Muscle of arm (tissue), 12 donors: ENCODE measurements around the gene PSMD1. TPM values are rescaled to one million over a fixed set of nuclear protein-coding genes. Genes with fewer than 3 reads are reported as not detected.
"Not testable (repeated sequence)": the region's sequence is repeated elsewhere in the genome, so short reads cannot be mapped to it uniquely, and the experiment has no call there.

ENCODE experiments used
- DNase-seq: peaks from one replicate; pipeline ENCODE4 v3.0.0-alpha.2; 2013
- polyA plus RNA-seq, 12 donors: library from polyadenylated mRNA; unstranded; fragments of 120-200 nt; gene quantifications; one replicate each; pipeline ENCODE4 v1.2.1, GENCODE V29; 2013; ENCODE audit not compliant: insufficient read length in 12 of 12

PSMD1 gene
- polyA plus RNA-seq, 12 donors, result 55.6 to 299 (median 83.9) TPM

DNA sequence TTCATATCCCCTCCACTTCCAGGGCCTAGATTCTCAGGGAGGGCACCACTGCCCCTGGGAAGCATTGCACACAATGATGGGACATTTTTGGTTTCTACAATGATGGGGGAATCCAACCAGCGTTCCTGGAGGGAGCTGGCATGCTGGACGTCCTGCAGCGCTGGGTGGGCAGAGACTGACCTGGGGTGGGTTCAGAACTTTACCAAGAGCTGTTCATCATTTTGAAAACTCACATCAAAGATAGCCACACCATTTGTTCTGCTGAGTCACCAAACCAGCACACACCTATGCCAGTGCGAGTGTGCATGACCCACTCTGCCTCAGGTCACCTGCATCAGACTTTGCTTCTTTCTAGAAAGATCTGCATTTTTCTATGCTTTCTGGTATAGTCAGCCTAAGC lies 127.7 kb downstream of the PSMD1 start:
- no peak for DNase-seq

DNA sequence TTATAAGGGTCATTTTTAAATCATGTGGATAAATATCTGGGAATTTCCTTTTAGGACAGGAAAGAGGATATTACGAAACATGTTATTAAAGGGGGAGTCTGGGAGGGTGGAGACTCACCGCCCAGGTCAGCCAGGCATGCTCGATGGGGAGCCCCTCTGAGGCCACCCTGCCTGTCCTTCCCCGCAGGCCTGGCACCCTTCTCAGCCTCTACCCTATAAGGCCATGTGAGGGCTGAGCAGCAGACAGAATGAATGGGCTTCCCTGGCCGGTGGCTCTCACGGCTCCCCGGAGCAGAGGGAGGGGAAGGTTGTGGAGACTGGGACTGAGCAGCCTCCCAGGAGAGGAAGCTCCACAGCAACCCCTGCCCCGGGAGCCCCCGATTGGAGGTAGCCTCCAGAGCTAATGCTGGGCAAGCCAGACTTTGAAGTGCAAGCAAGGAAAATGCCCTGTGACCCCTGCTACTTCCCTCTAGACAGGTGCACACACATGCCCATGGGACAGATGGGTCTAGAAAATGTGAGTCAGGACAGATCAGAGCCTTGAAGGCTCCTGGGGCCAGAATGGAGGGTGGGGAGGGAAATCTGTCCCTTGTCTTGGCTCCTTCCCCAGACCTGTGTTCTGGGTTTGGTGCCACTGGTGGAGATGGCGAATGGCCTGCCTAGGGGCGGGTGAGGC lies 128.5 kb downstream of the PSMD1 start:
- DNase-seq, result no peak

DNA sequence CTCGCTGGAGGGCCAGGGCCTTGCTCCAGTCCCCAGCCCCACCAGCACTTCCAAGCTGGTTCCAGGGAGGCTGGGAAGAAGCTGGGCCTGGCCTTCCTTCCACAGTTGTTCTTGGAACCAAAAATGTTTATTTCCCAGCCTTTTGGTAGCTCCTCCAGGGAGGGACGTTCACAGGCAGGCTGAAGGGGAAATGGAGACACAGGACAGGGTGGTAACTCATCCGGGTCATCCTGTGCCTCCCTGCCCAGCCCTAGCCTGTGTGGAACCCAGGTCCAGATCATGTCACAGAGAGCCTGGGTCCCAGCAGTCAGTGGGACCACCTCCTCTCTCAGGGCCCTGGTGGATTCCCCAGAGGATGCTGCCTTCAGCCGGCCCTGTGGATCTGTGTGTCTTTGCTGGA lies 129.2 kb downstream of the PSMD1 start:
- DNase-seq, result no peak

DNA sequence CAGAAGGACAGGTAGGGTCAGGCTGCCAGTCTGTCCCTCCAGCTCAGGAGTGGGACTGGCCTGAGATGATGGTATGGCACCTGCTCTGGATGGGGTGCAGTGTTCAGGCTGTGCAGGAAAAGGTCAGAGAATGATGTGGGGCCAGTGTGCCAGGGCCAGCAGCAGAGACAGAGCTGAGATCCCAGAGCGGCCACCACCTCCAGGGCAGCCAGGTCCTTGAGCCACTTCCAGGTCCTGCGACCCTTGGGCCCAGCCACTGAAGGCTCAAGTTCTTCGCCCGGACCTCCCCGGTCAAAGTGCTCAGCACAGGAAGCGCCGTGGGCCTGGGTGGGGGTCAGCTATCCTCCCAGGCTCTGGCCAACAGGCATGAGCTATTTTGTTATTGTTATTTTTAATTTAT lies 129.7 kb downstream of the PSMD1 start:
- no peak for DNase-seq

DNA sequence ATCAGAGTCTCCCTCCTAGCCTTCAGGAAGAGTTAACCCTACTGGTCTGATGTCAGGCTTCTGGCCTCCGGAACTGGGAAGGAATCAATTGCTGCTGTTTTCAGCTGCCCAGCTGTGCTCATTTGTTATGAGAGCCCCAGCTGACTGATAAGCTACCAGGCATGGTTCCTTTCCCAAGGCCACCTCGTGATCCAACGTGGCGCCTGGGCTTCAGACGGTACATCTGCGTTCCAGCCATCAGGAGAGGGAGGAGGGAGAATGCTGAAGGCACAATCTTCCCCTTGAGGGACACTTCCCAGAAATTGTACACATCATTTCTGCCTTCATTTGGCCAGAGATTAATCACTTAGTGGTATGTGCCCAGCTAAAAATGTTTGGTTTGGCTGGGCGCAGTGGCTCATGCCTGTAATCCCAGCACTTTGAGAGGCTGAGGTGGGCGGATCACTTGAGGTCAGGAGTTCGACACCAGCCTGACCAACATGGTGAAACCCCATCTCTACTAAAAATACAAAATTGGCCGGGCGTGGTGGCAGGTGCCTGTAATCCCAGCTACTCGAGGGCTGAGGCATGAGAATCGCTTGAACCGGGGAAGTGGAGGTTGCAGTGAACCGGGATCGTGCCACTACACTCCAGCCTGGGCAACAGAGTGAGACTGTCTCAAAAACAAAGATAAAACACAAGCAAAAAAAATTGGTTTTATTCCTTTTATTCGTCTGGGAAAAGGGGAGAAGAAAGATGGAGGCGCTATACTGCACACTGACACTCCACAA lies 131.3 kb downstream of the PSMD1 start:
- DNase-seq, result no peak

DNA sequence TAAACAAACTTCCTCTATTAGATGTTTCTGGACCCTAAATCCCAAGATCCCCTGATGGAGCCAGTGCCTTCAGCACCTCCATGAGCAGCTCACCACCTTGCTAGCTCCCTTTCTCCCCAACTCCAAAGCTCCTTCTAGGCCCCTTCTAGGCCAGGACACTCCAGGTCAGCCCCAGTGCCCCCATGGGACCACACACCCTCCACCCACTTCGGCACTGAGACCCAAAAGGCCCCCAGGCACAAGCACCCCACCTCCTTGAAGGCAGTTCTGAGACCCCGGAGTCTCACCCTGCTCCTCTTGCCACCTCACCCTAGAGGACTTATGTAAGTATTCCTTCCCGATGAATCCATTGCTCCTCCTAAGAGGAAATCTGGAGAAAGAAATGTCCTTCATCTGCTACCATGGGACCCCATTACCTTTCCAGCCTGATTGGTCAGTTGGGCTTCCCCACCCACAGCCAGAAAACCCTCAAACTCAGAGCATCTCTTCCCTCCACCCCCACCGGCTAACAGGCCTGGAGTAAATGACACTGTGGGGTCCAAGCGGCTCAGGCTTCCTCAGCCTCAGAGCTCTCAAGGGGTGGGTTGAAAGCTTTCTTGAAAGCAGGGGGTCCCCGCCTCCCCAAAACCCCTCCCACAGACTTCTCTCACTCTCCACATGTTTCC lies 132.0 kb downstream of the PSMD1 start:
- no peak for DNase-seq

DNA sequence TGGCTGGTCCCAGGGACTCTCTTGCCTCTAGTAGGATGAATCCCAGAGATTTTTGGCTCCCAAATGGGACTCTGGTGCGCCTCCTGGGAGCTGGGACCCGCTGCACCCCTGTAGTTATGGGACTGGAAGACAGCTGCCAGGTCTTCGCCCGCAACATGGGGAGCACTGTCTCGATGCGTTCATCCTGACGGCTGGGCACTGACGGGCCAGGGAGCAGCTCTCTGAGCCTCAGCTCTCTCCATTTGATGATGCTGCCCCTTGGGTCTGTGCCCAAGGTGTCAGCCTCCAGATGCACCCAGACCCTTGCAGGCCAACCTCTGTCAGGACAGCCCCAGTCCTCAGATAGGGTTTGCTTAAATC lies 132.5 kb downstream of the PSMD1 start:
- no peak for DNase-seq

DNA sequence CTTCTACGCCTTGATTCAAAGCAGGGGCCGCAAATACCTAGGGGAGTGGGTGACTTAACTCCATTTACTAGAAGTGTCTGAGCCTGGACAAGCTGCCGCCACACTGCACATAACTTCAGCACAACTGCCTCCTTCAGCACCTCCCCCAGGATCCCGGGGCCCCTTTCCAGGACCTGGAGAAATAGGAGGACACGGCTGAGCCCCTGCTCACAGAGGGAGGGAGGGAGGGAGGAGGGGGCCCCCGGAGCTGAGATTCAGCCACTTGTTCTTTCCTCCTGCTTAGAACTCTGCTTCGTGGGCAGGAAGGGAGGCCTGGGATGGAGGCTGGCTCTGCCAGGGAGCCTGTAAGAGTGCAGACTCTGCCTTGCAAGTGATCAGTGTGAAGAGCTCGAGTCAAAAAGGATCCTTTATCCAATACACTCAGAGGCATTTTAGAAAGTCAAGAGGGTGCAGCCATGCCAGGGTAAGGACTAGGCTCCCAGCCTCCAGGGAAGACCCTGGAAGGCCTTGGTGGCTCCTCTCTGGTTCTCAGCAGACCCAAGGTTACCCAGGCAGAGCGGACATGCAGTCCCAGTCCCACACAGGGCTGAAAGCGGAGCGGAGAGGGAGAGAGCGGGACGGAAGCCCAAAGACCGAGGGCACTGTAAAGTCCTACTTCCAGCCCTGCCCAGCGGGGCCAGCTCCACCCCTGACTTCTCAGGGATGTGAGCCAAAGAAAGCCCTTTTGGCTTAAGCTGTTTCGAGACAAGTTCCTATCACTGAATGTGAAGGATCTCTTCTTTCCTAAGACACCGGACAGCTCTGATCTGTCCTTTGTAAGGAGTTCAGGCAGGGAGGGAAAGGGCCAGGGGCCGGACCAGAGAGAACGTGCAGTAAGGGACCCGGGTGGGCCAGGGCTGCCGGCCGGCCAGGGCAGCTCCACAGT lies 133.2 kb downstream of the PSMD1 start:
- DNase-seq, result peak; percentile 26

DNA sequence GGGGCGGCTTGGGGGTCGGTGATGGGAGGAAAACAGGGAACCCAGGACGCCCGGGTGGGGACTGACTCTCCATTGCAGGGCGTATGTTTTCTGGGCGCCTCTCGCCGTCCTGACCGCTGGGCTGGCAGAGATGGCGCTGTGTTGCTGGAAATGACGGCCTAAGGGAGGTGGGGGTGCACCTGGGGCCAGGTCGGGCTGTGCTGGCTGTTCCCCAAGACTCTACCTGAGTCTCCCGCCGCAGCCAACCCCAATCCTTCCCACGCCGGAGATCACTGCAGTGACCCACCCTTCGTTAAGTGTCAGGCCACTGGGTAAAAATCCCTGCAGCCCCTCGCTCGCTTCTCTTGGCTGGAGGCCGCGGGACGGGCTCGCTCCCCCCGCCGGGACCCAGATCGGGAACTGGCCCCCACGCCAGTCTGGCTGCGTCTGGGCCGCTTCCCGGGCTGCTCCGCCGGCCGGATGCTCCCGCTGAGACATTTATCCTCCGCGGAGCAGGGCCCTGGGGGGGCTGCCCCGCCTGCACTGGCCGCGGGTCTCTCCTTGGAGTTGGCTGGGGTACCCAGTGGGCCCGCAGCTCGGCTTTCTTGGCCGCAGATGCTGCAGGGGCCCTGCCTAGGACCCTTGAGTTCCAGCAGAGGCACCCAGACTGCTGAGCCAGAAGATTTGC lies 134.0 kb downstream of the PSMD1 start:
- DNase-seq, result peak; percentile 37

DNA sequence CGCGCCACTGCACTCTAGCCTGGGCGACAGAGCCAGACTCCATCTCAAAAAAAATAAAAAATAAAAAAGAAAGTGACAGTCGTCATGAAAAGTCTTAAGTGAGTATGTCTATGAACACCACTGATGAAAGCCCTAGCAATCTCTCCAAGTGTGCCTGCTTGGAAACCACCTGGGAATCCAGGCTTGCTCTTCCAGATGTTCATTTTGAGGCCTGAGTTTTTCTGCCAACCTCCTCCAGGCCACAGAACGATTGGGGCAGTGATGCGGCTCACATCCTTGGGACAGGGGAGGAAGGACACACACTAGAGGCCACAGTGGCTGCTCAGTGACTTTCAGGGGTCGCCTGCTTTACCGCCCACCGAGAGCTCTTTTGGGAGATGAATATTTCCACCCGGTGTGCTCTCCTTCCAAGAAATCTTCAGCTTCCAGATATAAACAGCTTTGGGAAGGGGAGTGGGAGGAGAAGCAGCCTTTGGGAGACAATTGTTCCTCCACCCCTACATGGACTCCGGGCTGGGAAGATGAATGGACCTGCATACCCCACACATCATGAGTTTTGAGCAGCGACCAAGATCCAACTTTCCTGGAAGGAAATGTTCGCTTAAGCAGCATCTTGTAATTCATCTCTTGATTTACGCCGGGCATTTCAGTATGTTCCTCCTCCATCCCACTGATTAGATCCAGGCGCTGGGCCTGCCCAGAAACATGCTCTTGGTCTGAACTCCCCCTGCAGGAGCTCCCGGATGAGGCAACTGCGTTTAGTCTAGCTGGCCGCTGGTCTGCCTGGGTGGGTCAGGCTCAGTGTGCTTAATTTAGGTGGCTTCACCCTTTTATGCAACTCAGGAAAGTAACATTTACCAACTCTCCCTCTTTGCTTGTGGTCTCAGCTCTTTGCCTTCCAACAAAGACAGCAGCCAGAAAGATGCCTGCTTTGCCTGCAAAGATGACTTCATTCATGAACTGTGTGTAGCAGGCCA lies 135.5 kb downstream of the PSMD1 start:
- DNase-seq, result peak; percentile 83

DNA sequence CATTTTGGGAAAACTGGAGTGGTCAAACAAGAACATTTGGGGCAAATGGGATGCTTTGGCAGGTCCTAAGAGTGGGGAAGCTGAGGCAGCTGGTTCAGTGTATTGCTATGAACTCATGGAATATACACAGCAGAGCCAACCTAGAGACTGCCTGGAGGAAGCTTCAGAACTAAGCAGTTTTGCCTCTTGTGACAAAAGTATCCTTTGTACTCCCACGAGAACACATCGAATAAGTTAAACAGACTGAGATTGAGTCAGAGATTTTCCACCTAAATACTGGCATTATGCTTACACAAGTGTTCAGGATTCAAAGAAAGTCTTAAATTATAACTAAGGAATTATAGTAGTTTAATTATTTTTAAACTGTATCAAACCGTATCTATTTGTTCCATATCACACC lies 136.5 kb downstream of the PSMD1 start:
- DNase-seq, result no peak

DNA sequence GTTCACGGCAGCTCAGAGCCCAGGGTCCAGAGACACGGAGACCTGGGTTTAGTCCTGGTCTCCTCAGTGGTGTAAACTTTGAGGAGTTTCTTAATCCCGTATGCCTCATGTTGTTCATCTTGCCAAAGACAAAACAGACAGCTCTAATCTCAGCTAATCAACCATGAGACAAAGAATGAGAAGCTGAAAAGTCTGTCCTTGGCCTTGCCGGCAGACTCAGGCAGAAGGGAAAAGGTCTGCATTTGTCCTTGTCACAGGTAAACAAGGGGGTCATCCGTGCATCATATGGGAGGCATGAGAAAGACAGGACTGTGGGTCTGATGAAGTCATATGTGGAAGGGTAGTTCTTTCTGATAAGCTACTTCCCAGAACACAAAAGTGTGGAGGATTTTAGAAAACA lies 139.9 kb downstream of the PSMD1 start:
- no peak for DNase-seq

DNA sequence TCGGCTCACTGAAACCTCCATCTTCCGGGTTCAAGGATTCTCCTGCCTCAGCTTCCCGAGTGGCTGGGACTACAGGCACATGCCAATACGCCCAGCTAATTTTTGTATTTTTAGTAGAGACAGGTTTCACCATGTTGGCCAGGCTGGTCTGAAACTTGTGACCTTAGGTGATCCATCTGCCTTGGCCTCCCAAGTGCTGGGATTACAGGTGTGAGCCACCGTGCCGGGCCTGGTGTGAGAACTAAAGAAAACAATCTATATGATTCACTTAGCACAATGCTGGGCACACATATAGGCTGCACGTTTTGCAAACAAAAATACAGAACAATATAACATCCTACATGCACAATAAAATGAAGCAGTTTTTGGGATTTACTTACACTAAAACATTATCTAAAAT lies 140.5 kb downstream of the PSMD1 start:
- DNase-seq, result not testable (repeated sequence)

DNA sequence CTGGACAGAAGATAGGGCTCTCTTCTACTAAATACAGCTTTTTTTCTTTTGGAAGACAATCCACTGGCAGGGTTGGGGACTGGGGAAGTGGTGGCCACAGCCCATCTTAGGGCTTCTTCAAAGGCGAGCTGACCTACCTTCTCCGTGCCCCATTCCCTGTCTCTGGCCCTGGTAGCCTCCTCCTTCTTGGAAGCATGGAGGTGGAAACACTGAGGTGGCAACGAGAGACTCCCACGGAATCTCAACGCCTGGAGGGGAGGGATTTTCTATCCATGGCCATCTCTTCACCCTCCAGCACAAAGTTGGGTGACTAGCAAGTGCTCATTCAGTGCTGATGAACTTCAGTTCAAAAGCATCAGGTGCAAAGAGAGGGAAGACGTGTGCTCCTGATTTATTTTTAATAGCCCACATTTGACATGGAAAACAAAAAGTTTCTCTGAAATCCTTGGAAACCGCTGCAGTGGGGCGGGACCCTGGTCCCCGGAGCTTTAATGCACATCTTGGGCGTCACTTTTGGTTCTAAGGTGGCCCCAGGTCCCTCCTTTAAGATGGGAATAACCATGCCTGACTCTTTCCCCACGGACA lies 141.1 kb downstream of the PSMD1 start:
- DNase-seq, result no peak

DNA sequence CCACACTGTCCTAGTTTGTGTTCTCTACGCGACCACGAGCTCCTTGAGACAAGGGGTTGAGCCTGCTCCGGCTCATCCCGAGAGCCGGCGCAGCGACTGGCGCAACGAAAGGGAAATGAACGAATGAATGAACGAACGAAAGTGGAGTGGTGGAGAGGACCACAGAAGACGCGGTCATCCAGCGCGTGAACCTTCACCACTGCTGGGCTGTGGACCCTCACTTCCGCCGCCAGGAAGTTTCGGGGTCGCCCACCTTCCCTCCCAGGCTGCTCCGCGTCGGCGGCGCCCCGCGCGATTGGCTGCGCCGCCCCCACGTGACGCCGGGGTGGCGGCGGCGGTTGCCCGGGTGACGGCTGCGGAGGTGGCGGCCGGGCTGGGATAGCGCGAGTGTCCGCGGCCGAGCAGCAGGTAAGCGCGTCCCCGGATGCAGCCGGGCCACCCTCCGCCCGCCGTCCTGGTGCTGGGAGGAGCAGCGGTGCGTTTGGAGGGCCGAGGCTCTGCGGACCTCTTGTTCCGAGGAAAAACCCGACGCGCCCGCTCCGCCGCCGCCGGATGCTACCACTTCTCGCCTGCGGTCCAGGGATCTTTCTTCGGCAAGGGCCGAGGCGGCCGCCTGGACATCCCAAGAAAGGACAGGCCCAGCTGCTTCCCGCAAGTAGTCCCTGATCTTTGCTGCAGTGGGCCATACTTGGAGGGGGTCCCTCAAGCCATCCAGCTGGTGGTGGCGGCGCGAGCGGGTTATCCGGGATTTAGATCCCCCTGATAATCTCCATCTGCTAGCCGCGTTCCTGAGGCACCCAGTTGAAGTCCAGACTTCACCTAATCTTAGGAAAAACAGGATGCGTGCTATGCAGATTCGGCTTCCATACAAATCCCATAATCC lies 141.9 kb downstream of the PSMD1 start, which contains the start of gene ARMC9:
TSS of gene ARMC9 (plus strand) at position 341 of the 883 bp plus-strand sequence. CDS start 7,608 bp downstream, outside the sequence.
- DNase-seq, result peak; percentile 70

DNA sequence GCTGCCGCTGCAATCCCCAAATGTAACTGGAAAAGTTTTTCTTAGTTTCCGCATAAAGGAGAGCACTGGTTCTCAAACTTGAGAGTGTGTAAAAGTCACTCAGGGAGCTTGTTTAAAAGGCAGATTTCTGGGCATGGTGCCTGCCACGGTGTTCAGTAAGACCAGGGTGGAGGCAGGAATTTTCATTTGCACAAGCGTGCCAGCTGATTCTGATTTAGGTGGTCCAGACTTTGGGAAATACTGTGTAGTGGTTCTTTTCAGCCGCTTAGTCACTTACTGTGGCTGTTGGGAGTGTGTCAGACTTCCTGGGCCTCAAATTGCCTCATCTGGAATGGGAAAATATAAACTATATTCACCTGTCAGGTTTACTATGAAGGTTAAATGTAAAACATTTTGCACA lies 142.6 kb downstream of the PSMD1 start:
- DNase-seq, result no peak

DNA sequence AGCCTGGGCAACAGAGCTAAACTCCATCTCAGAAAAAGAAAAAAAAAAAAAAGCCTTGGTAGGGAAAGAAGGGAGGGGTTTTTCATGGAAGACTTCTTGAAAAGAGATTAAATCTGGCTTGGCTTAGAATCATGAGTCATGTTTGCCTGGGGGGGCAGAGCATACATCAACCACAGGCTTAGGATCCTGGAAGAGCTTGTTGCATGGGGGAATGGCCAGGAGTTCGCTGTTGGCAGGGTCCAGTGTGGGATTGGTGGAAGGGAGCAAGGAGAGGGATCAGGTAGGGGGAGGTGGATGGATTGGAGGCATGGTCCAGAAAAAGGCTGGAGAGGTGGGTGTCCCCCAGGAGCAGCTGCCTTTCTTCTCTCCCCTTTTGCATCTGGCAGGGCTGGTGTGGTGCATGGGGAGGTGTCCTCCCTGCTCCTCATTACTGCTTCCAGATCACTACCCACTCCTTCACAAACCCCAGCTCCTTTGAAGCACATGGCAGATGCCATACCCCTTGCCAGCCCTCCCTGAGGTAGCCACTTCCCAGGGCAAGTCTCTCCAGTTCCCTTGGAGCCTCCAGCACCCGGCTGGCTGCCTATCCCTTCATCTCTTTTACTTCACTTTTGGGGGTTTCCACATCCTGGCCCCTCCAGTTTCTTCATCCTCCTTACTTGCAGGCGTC lies 144.3 kb downstream of the PSMD1 start:
- DNase-seq, result no peak

DNA sequence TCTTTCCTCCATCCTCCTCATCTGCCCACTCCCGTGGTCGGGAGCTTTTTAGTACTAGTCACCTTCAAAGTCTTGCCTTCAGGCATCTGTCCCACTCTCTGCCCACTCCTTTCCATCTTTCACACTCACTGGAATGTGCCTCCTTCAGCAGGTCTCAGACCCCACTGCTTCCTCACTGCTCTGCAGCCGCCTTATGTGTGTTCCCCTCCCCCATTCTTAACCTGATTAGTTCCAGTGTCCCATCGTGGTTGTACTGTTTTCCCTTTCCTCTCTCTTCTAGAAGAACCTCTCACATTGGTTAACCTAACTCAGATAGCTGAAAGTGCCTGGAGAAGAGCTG lies 144.8 kb downstream of the PSMD1 start:
- no peak for DNase-seq
